Measurements from ENCODE around the gene GNAQ.

GRCh38 chr9:78041971-78042370 lies 10.4 kb upstream of the GNAQ start:
- TF ChIP-seq CTCF (IDR thresholded peaks at IDR 0.05 in 2 of 3, conservative IDR thresholded peaks at IDR 0.05 in 1 of 3; ENCODE audit: borderline replicate concordance in 1 of 3, insufficient read depth in 1 of 3, low read depth in 2 of 3, low read length in 2 of 3) = no peak
- no peak for TF ChIP-seq ZFX (IDR thresholded peaks at IDR 0.05)
